H1 (cell line): ENCODE measurements around the gene VASN. TPM values are rescaled to one million over a fixed set of nuclear protein-coding genes. Genes with fewer than 3 reads are reported as not detected.

ENCODE experiments used
- CTCF ChIA-PET: fragments of 300-600 bp; sonication (Branson Sonifier 250); formaldehyde crosslinking; loops from one replicate; lab custom pipeline; 2021; ENCODE audit not compliant: partially characterized antibody; lab: Charles Lee
- POLR2A ChIA-PET: fragments of 300-600 bp; sonication (Branson Sonifier 250); formaldehyde crosslinking; loops from one replicate; lab custom pipeline; 2021; ENCODE audit warnings: inconsistent platforms; ENCODE audit not compliant: partially characterized antibody; lab: Charles Lee
- DNase-seq, 2 experiments: peaks; one replicate each; pipeline versions ENCODE4 v3.0.0 to v3.0.0-alpha.2; 2010 to 2022; ENCODE audit warnings: low spot score in 2 of 2, low read depth in 1 of 2, mixed read lengths in 1 of 2
- FAIRE-seq: peaks from 2 replicates; lab custom pipeline; 2011; peaks lifted over from hg19 to GRCh38; lab: Jason Lieb, UNC
- H2AFZ ChIP-seq: 2 replicates; pipeline ENCODE4 v1.8.1; 2012; ENCODE audit warnings: low read length, inconsistent platforms
- H2AK5ac ChIP-seq: 2 replicates; pipeline ENCODE4 v1.6.1; 2013; ENCODE audit warnings: low read depth, low read length
- H2BK120ac ChIP-seq: replicated peaks from 2 replicates; pipeline ENCODE3; 2013; ENCODE audit warnings: low read depth, low read length, inconsistent platforms
- H2BK12ac ChIP-seq: 2 replicates; pipeline ENCODE4 v1.6.1; 2013; ENCODE audit warnings: low read depth, low read length
- H2BK15ac ChIP-seq: 2 replicates; pipeline ENCODE4 v1.6.1; 2013; ENCODE audit warnings: low read length
- H2BK20ac ChIP-seq: 2 replicates; pipeline ENCODE4 v1.6.1; 2013; ENCODE audit warnings: low read length
- H2BK5ac ChIP-seq: 2 replicates; pipeline ENCODE4 v1.6.1; 2013; ENCODE audit warnings: low read depth, low read length
- H3K14ac ChIP-seq: 2 replicates; pipeline ENCODE4 v1.6.1; 2013; ENCODE audit warnings: inconsistent platforms; ENCODE audit not compliant: insufficient read length
- H3K18ac ChIP-seq: 2 replicates; pipeline ENCODE4 v1.6.1; 2013; ENCODE audit warnings: low read length; ENCODE audit errors: extremely low read depth
- H3K23ac ChIP-seq: 2 replicates; pipeline ENCODE4 v1.6.1; 2013; ENCODE audit warnings: inconsistent platforms; ENCODE audit not compliant: insufficient read length
- H3K23me2 ChIP-seq: 2 replicates; pipeline ENCODE4 v1.6.1; 2013; ENCODE audit warnings: low read depth, low read length
- H3K27ac ChIP-seq: 2 replicates; pipeline ENCODE4 v1.6.1; 2011; ENCODE audit warnings: low read depth, low read length, inconsistent platforms
- H3K27me3 ChIP-seq, 4 experiments: replicated peaks in 1 of 4; 1 replicate in 1 of 4; 2 replicates in 3 of 4; pipeline versions ENCODE4 v1.6.1 to v1.8.1; 2011 to 2013; ENCODE audit warnings: low read length in 3 of 4, mild to moderate bottlenecking in 3 of 4, inconsistent platforms in 2 of 4, mixed read lengths in 2 of 4, moderate library complexity in 1 of 4; ENCODE audit not compliant: control insufficient read depth in 3 of 4, insufficient read depth in 3 of 4; ENCODE audit errors: extremely low read depth in 1 of 4
- H3K36me3 ChIP-seq, 4 experiments: 2 replicates each; pipeline versions ENCODE4 v1.6.1 to v1.8.1; 2011 to 2013; ENCODE audit warnings: mild to moderate bottlenecking in 4 of 4, low read length in 3 of 4, moderate library complexity in 2 of 4, control low read depth in 1 of 4, inconsistent platforms in 1 of 4; ENCODE audit not compliant: insufficient read depth in 4 of 4, control insufficient read depth in 2 of 4
- H3K4ac ChIP-seq: replicated peaks from 2 replicates; pipeline ENCODE3; 2013; ENCODE audit warnings: low read length, low read depth, mixed read lengths, inconsistent platforms; ENCODE audit not compliant: insufficient read length
- H3K4me1 ChIP-seq, 4 experiments: replicated peaks in 1 of 4; 1 replicate in 1 of 4; 2 replicates in 3 of 4; pipeline versions ENCODE4 v1.6.1 to v1.8.1; 2011 to 2013; ENCODE audit warnings: low read length in 3 of 4, inconsistent platforms in 2 of 4, mixed read lengths in 1 of 4; ENCODE audit not compliant: insufficient read depth in 4 of 4, control insufficient read depth in 3 of 4
- H3K4me2 ChIP-seq, 2 experiments: 2 replicates each; pipeline versions ENCODE4 v1.6.1 to v1.8.1; 2011 to 2013; ENCODE audit warnings: low read depth in 2 of 2, low read length in 2 of 2, control low read depth in 1 of 2, inconsistent platforms in 1 of 2, mild to moderate bottlenecking in 1 of 2; ENCODE audit not compliant: insufficient read depth in 1 of 2
- H3K4me3 ChIP-seq, 4 experiments: fragments of 200-600, 300-600 bp in 1 of 4; sonication (generic), shearing (Covaris generic), sonication (Bioruptor Twin) in 1 of 4; 2 replicates each; pipeline versions ENCODE4 v1.5.1 to v1.8.1; 2011 to 2016; ENCODE audit warnings: low read length in 4 of 4, low read depth in 3 of 4, control low read depth in 2 of 4, inconsistent platforms in 2 of 4, mild to moderate bottlenecking in 2 of 4, mixed read lengths in 1 of 4, moderate library complexity in 1 of 4; ENCODE audit not compliant: insufficient read depth in 2 of 4; ENCODE audit errors: extremely low read depth in 1 of 4
- H3K56ac ChIP-seq: replicated peaks from 2 replicates; pipeline ENCODE3; 2013; ENCODE audit warnings: low read depth, mild to moderate bottlenecking, mixed read lengths, low read length, inconsistent platforms; ENCODE audit not compliant: insufficient read length
- H3K79me1 ChIP-seq: 2 replicates; pipeline ENCODE4 v1.6.1; 2013; ENCODE audit warnings: low read depth, low read length, control low read depth
- H3K79me2 ChIP-seq, 2 experiments: 2 replicates each; pipeline versions ENCODE4 v1.6.1 to v1.8.1; 2012 to 2013; ENCODE audit warnings: low read length in 2 of 2, mild to moderate bottlenecking in 2 of 2, inconsistent platforms in 1 of 2; ENCODE audit not compliant: insufficient read depth in 2 of 2, control insufficient read depth in 1 of 2
- H3K9ac ChIP-seq, 4 experiments: replicated peaks in 1 of 4; 1 replicate in 1 of 4; 2 replicates in 3 of 4; pipeline versions ENCODE4 v1.6.1 to v1.8.1; 2011 to 2013; ENCODE audit warnings: low read depth in 3 of 4, low read length in 3 of 4, control low read depth in 2 of 4, mild to moderate bottlenecking in 2 of 4, moderate library complexity in 2 of 4, inconsistent platforms in 1 of 4; ENCODE audit errors: extremely low read depth in 1 of 4
- H3K9me3 ChIP-seq, 2 experiments: 2 replicates each; pipeline versions ENCODE4 v1.6.1 to v1.8.1; 2012 to 2013; ENCODE audit warnings: mild to moderate bottlenecking in 2 of 2, moderate library complexity in 2 of 2, control low read depth in 1 of 2, inconsistent platforms in 1 of 2, low read depth in 1 of 2, low read length in 1 of 2, mixed read lengths in 1 of 2; ENCODE audit not compliant: insufficient read depth in 2 of 2
- H4K20me1 ChIP-seq, 2 experiments: replicated peaks in 1 of 2; 2 replicates each; pipeline versions ENCODE3 to v1.8.1; 2011 to 2013; ENCODE audit warnings: inconsistent platforms in 2 of 2, low read length in 2 of 2, mild to moderate bottlenecking in 1 of 2; ENCODE audit not compliant: insufficient read depth in 2 of 2, control insufficient read depth in 1 of 2
- H4K5ac ChIP-seq: 2 replicates; pipeline ENCODE4 v1.6.1; 2013; ENCODE audit warnings: low read length, low read depth, mixed read lengths, inconsistent platforms; ENCODE audit not compliant: insufficient read length
- H4K8ac ChIP-seq: 2 replicates; pipeline ENCODE4 v1.8.0; 2013; ENCODE audit warnings: mild to moderate bottlenecking, moderate library complexity, low read length, inconsistent platforms; ENCODE audit not compliant: insufficient read depth; ENCODE audit errors: extremely low read depth
- H4K91ac ChIP-seq: replicated peaks from 2 replicates; pipeline ENCODE3; 2013; ENCODE audit warnings: low read length, mixed read lengths, inconsistent platforms; ENCODE audit not compliant: insufficient read length
- CEBPB ChIP-seq: IDR thresholded peaks from 2 replicates; pipeline ENCODE4 v1.6.1; 2012; ENCODE audit warnings: low read depth, low read length
- HDAC2 ChIP-seq, 2 experiments: fragments of 300-600 bp in 1 of 2; sonication (generic) in 1 of 2; IDR thresholded peaks; 2 replicates each; pipeline ENCODE4 v1.6.1; 2011 to 2012; ENCODE audit warnings: low read depth in 2 of 2, low read length in 2 of 2, mild to moderate bottlenecking in 2 of 2, moderate library complexity in 2 of 2, borderline replicate concordance in 1 of 2, inconsistent platforms in 1 of 2
- KDM4A ChIP-seq: IDR thresholded peaks from one replicate; pipeline ENCODE4 v1.7.1; 2012; ENCODE audit warnings: low read depth, mild to moderate bottlenecking, moderate library complexity, low read length, inconsistent platforms; ENCODE audit not compliant: severe bottlenecking
- POLR2A ChIP-seq, 2 experiments: IDR thresholded peaks; 1 replicate in 1 of 2; 2 replicates in 1 of 2; pipeline ENCODE4 v1.6.1; 2011; ENCODE audit warnings: low read depth in 2 of 2, low read length in 2 of 2, mild to moderate bottlenecking in 2 of 2; ENCODE audit errors: control extremely low read depth in 1 of 2
- POLR2AphosphoS5 ChIP-seq: IDR thresholded peaks from 2 replicates; pipeline ENCODE4 v1.6.1; 2011; ENCODE audit warnings: low read depth, low read length
- SAP30 ChIP-seq: fragments of 300-600 bp; sonication (generic); IDR thresholded peaks from 2 replicates; pipeline ENCODE4 v1.7.1; 2012; ENCODE audit warnings: low read length, moderate library complexity, mild to moderate bottlenecking, inconsistent platforms; ENCODE audit not compliant: insufficient read depth, insufficient replicate concordance
- SP2 ChIP-seq: IDR thresholded peaks from 2 replicates; pipeline ENCODE4 v1.6.1; 2012; ENCODE audit warnings: mild to moderate bottlenecking, low read length, inconsistent platforms
- SRF ChIP-seq: IDR thresholded peaks from 2 replicates; pipeline ENCODE4 v1.6.1; 2011; ENCODE audit warnings: mild to moderate bottlenecking, low read depth, low read length, moderate library complexity
- TAF1 ChIP-seq: IDR thresholded peaks from 2 replicates; pipeline ENCODE4 v1.6.1; 2011; ENCODE audit warnings: mild to moderate bottlenecking, low read depth, low read length
- TBP ChIP-seq: IDR thresholded peaks from 2 replicates; pipeline ENCODE4 v1.6.1; 2011; ENCODE audit warnings: low read depth, low read length, improper control_type of control experiment
- WGBS, 2 experiments: shearing (Covaris generic) in 1 of 2; methylation state at CpG; one replicate each; pipeline versions ENCODE4 v1.1.6 to v1.1.7; 2013 to 2015; ENCODE audit warnings: low lambda C conversion rate in 2 of 2, mixed read lengths in 2 of 2, inconsistent platforms in 1 of 2, low coverage in 1 of 2, missing lambda C conversion rate in 1 of 2; ENCODE audit not compliant: insufficient replicate concordance in 2 of 2, insufficient coverage in 1 of 2, insufficient read length in 1 of 2; ENCODE audit errors: extremely low coverage in 1 of 2, missing lambda C conversion rate in 1 of 2; 5-methylcytosine and 5-hydroxymethylcytosine counted together
- polyA plus RNA-seq, 7 experiments: library from polyadenylated mRNA; depleted of rRNA in 3 of 7; stranded (reverse) in 5 of 7; unstranded in 2 of 7; fragments of >200 nt in 5 of 7; fragments of 200-250 nt in 2 of 7; gene quantifications; 1 replicate in 5 of 7; 2 replicates in 1 of 7; 4 replicates in 1 of 7; pipeline versions ENCODE4 v1.2.1 to v1.2.3, GENCODE V29; 2011 to 2013; ENCODE audit warnings: missing spikeins in 2 of 7, mixed read lengths in 2 of 7
- total RNA-seq: library from RNA; stranded (reverse); fragmentation: NEBNext Ultra II Directional; extraction: Animal tissue kit (Norgen Biotek cat#: 25700); gene quantifications from 2 replicates; pipeline ENCODE4 v1.2.1, GENCODE V29; 2021

VASN gene
- total and polyA plus RNA-seq, 2 of the 8 experiments (the other 6 are each of a cell fraction or from before 2014, with no cell fraction given): 9.6 to 11.3 TPM

- POLR2A ChIA-PET: interaction anchor here (0.8 to 2.3 kb wide), 4 partner anchors 8 to 46 kb away, joined by 3 to 14 read pairs (median 5); no protein-coding TSS in a partner anchor
Measured at GRCh38 chr16:4362476-4363135, 9.0 kb upstream of the VASN start.

More at GRCh38 chr16:4362476-4363135, 9.0 kb upstream of the VASN start:
- DNase-seq: no peak
- Histone ChIP-seq H3K4me3 (no peak overlapping the region), H4K8ac (no peak overlapping the region; the same call in 1 of the 2 replicates), H3K79me1 (no peaks in the 10 kb centered on the region), H3K36me3 (no peaks in the 10 kb centered on the region), H4K5ac (no peak overlapping the region), H3K27ac (no peak overlapping the region), H4K91ac (no peak overlapping the region), H3K18ac (no peak overlapping the region), H3K56ac (no peak overlapping the region), H3K23me2 (peaks cover 2% of the 10 kb centered on the region; the same call in 1 of the 2 replicates), H3K4ac (no peak overlapping the region), H3K9ac (no peak overlapping the region), H2BK120ac (no peak overlapping the region), H3K14ac (no peak overlapping the region), H3K4me1 (peaks cover 0 to 3% (median 1%) of the 10 kb centered on the region in 4 experiments; a peak in 3 of 7 replicates), H2BK5ac (no peak overlapping the region), H3K79me2 (no peaks in the 10 kb centered on the region), H4K20me1 (peaks cover 0 to 4% of the 10 kb centered on the region in 2 experiments), H2AK5ac (no peak overlapping the region), H2BK15ac (no peak overlapping the region), H3K9me3 (no peaks in the 10 kb centered on the region), H2AFZ (no peak overlapping the region), H2BK12ac (no peak overlapping the region), H3K23ac (no peak overlapping the region), H3K4me2 (no peak overlapping the region), H2BK20ac (no peak overlapping the region), H3K27me3 (no peaks in the 10 kb centered on the region; a peak in 1 of 7 replicates)
- no peak for FAIRE-seq
- TF ChIP-seq HDAC2 (IDR thresholded peaks at IDR 0.05; ENCODE audit: borderline replicate concordance in 1 of 2, low read depth in 2 of 2, low read length in 2 of 2): no peak
- TF ChIP-seq SRF: no peak
- no peak for TF ChIP-seq KDM4A
- TF ChIP-seq SP2: no peak
- TF ChIP-seq POLR2AphosphoS5: no peak
- TF ChIP-seq SAP30: no peak
- TF ChIP-seq CEBPB: no peak
- no peak for TF ChIP-seq TAF1
- TF ChIP-seq TBP: no peak
- no peak for TF ChIP-seq POLR2A (IDR thresholded peaks at IDR 0.05; ENCODE audit: control extremely low read depth in 1 of 2, low read depth in 2 of 2, low read length in 2 of 2)
- 92% methylated on average over 16 of the region's 19 CpGs; no CpG with 5 or more reads in 1 of the 2 experiments for WGBS, 2 experiments
- CTCF ChIA-PET: interaction anchor here (4.8 to 14.0 kb wide), 4 partner anchors 17 to 53 kb away, joined by 22 to 425 read pairs (median 118); no protein-coding TSS in a partner anchor
